Femur (tissue), 1 donor: Measurements from ENCODE around the gene PPP1R16B.
A peak's percentile ranks its signal among the peaks of the same experiment; 100 is the strongest.

ENCODE experiments used
- DNase-seq: peaks from one replicate; pipeline ENCODE4 v3.0.0-alpha.2; 2017

The PPP1R16B gene

DNA sequence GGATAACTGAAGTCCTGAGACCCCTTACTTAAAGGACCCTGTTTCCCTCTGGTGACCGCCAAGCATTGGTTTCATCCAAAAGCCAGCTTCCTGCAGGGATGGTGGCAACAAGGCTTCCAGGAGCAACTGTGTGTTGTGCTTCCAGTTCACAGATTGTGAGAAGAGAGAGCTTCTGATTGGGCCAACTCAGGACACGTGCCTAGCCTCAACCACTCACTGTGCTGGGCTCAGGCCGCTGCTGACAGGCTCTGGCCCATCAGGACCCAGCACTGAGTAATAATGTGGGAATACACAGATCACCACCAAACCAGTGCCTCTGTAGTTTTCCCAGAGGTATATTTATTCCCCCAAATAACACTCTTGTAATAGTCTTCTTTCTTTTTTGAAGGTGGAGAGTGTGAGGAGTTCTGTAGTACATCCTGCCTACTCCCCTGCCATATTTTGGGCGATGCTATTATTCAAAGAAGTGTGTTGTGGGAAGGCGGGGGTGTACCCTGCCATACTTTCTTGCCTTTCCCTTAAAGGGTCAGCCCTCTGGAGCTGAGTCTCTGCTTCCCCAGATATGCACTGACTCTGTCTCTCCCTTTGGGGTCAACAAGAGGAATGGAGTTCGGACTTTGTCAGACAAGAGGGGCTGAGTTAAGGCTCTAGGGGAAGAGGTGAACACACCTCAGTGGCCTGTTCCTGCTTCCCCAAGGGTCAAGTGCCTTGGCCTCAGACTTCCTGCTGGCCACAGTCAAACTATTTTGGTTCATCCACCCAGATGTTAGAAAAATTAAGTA lies 23.2 kb downstream of the PPP1R16B start:
- DNase-seq, result no peak

DNA sequence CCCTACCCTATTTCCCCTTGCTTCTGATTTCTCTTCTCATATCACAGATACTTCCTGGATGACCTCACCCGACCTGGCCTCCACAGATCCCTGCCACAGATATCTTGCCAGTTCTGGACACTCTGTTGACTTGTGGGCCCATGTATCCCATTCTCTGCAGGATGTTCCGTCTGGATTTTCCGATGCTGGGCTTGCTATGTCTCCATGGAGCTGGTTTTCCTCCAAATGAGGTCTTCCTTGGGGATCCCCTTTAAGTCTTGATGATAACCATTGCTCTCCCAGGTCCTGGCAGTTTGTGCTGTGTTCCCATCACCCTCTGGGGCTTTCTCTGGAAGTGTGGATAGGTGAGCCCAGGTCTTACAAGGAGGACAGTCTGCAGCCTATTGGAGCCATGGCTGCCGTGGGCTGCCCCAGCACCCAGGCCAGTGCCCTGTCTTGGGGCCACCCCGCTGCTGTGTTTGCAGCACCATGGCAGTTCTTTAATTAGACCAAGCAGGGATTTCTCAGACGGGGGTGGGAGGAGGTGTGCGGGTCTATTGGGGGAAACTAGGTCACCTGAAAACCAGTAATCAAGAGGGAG lies 23.9 kb downstream of the PPP1R16B start:
- DNase-seq, result no peak

DNA sequence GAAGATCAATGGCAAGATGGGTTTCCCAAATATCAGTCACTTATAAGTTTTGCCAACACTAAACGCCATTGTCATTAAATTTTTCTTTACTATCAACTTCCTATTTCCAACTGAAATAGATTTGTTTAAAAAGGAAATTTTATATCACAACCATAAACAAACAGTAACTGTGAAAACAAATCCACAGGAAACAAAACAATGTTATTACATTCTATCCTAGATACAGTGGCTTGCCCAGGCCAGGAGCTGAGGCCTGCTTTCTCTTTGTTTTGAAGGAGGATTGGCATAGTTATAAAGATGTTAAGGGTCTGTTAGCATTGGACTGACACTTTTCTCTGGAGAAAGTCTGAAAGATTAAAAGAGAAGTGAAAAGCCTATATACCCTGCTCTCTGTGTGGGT lies 24.9 kb downstream of the PPP1R16B start:
- no peak for DNase-seq

DNA sequence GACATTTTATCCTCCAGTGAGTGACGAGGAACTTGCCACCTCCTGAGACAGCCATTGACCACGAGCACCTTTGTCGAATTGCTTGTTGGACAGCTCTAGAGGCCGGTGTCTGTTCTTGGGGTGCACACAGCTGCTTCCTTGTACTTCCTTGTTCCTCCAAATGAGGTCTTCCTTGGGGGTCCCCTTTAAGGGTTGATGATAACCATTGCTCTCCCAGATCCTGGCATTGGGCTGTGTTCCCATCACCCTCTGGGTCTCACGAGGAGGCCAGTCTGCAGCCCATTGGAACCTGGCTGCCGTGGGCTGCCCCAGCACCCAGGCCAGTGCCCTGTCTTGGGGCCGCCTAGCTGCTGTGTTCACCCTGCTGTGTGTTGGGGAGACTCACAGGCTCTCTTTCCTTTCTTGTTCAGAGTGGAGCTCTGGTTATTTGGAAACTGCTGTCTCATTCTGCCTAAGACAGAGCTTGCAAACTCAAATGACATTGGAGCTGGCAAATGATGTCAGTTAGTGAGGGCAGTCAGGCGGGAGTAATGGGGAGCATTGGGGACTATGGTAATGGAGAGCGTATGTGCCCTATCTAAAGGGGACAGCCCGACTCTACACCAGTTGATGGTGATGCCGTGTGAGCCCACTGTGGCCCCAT lies 25.7 kb downstream of the PPP1R16B start:
- DNase-seq, result no peak

DNA sequence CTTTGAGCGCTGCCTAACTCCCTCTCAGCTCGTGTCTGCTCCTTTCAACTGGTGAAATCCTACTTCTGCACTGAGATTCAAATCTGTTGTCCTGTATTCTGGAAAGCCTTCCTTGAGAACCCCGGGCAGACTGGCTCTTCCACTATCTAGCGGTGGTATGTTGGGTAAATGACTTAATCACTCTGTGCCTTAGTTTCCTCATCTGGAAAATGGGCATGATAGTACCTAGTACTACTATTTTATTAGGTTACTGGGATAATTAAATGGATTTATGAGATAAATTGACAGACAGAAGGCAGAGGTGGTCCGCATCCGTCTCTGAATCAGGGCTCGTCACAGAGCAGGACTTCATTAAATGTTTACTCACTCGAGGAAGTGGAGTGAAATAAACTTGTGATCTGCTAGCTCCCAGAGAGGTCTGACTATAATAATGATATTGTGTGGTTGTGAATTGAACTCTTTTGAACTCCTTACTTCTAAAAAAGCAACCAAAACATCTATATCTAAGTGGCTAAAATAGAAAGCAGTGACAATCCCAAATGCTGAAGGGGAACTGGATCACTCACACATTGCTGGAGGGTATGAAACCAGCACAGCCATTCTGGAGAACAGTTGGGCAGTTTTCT lies 26.6 kb downstream of the PPP1R16B start:
- DNase-seq, result no peak

DNA sequence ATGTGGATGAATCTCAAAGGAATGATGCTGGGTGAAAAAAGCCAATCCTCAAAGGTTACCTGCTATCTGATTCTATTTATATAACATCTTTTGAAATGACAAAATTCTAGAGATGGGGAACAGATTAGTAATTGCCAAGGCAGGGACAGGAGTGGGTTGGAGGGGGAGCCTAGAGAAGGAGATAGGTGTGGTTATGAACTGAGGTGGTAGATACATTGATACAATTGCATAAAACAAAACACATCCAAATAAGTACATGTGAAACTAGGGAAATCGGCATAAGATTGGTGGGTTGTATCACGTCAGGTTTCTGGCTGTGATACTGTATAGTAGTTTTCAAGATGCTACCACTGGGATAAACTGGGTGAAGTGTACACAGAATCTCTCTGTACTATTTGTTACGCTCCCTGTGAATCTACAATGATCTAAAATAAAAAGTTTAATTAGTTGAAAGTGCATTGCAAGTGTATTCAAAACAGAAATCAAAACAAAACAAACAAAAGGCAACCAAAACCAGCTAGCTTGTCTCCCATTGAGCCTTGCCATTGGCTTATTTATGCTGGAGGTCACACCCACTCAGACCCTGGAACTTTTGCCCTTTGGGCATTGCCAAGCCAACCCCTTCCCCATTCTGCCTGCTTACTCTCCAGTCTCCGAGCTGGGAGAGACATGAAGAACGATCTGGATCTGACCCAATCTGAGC lies 27.8 kb downstream of the PPP1R16B start:
- DNase-seq, result no peak

DNA sequence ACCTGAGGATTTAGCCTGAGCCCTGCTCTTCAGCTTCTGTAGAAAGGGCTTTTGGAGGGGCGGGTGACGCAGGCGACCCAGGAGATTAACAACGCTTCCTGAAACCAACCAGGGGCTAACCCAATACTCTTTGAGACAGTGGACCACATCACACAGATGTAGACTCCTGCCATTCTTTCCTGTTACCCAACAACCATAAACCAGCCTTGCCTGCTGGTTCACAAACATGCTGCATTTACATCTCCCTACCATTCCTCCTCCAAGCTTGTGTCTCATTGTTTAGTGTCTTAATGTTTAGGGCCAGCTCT lies 28.3 kb downstream of the PPP1R16B start:
- DNase-seq, result no peak

DNA sequence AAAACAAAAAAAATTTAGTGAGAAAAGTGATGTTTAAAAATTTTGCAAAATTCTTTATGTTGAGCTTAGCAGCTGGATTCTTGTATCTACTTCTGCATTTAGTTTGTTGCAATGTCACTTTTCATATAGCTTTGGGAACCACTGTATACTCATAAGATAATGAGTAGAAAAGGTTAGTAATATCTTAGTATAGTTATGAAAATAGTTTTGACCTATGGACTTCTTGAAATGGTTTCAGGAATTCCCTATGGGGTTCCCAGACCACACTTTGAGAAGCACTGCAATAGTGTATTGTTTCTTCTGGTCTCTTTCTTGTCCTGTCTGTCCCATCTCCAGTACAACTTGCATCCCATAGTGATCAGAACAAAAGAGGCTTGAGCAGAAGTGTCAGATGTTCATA lies 29.4 kb downstream of the PPP1R16B start:
- no peak for DNase-seq

DNA sequence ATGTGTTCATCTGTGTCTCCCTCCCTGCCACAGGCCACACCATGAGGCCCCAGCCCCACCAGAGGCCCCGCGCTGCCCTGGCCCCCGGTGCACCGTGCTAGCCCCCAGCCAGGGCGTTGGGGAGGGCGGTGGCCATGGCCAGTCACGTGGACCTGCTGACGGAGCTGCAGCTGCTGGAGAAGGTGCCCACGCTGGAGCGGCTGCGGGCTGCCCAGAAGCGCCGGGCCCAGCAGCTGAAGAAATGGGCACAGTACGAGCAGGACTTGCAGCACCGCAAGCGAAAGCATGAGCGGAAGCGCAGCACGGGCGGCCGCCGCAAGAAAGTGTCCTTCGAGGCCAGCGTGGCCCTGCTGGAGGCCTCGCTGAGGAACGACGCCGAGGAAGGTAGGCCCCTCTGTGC lies 30.3 kb downstream of the PPP1R16B start:
- no peak for DNase-seq

DNA sequence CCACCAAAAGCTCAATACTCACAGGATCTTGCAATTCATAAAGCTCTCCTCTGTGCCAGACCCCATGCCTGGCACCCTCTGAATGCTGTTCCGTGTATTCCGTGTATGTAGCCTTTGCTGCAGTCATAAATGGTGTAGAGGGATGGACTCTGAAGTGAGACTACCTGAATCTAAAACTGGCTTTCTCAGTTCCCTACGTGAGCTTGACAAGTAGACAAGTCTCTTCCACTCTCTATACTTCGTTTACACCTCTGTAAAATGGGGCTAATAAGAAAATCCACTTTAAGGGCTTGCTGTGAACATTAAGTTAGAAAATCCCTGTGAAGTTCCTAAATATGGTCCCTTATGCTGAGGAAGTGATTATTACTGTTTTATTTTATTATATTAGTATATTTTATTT lies 31.5 kb downstream of the PPP1R16B start:
- no peak for DNase-seq

DNA sequence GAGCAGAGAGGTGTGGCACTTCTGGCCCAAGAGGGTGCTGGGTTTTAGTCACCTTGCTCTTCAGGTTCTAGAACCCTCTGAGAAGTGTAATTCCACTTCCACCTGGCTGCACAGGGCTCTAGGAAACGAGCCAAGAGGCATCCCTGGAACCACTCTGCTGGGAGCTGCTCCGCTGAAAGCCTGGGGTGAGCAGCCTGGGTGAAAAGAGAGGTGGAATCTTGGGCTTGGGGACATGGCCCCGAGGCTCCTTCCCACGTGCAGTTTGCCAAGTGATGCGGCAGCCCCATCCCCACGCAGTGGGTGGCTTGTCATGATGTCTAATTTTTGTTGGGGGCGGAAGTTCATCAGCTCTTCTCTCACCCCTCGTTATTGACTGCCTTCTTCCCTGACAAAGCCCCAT lies 32.8 kb downstream of the PPP1R16B start:
- DNase-seq, result no peak

DNA sequence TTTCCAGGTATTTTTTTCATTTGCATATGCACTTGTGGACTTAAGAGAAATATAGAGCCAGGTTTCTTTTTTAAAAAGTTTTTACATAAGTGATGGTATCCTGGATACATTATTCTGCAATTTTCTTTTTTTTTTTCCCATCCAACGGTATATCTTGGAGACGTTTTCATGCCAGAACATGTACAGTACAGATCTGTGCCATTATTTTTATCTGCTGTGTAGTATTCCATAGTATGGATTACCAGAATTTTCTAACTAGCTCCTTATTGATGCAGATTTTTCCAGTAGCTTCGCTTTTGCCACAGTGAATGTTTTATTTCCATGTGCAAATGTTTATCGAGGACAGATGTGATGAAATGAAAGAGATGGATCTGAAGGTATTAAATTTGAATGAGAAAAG lies 34.1 kb downstream of the PPP1R16B start:
- DNase-seq, result no peak

DNA sequence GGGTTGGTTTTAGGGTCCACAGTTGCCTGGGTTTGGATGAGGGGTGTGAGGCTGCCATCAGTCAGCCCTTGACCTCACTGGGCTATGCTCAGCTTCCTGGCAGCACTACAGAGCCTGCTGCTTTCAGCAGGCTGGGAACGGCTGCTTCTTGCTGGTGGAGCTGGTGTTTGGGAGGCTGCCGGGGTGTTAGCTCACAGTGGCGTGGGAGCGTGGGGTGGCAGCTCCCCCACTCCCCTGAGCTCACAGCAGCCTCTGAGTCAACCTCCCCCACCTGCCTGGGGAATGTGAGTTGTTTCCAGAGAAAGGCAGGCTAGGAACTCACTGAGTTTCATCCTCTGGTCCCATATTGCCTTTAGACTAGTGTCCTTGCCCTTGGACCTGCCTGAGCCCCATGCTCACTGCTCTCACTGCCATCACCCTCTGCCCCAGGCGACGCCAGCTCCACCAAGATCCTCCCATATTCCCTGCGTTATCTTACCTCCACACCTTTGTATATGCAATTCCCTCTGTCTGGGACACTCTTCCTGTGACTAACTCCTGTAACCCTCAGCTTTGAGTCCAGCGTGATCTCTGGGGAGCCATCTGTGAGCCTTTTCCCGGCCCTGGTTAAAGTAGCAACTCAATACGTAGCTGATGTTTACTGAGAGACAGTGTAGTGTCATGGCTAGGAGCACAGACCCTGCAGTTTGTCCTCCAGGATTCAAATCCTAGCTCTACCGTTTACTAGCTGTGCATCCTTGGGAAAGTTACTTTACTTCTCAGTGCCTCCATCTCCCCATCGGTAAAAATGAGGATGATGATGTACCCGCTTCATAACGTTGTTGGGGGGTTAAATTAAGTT lies 34.8 kb downstream of the PPP1R16B start:
- no peak for DNase-seq

DNA sequence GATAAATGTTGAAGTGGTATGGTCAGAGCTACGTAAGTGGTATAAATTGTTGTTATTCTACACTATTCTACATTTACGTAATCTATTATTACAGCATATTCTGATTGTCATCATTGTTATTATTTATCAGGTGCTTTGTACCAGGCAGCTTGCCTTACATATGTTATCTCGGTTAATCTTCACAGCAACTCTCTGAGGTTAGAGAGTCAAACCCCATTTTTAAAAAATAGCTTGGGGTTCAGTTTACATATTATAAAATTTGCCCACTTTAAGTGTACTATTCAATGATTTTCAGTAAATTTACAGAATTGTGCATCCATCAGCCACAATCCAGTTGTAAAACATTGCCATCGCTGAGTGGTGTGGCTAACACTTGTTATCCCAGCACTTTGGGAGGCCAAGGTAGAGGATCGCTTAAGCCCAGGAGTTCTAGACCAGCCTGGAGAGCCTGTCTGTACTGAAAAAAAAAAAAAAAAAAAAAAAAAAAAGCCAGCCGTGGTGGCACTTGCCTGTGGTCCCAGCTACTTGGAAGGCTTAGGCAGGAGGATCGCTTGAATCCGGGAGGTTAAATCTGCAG lies 35.5 kb downstream of the PPP1R16B start:
- DNase-seq, result no peak

DNA sequence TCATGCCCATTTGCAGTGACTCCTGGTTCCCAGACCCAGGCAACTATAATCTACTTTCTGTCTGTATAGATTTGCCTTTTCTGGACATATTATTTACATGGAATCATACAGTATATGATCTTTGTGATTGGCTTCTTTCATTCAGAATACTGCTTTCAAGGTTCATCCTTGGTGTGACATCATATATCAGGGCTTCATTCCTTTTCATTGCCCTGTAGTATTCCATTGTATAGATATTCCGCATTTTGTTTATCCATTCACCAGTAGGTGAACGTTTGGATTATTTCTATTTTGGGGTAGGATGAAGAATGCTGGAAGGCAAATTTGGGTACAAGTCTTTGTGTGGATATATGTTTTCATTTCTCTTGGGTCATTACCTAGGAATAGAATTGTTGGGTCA lies 36.1 kb downstream of the PPP1R16B start:
- DNase-seq, result no peak

DNA sequence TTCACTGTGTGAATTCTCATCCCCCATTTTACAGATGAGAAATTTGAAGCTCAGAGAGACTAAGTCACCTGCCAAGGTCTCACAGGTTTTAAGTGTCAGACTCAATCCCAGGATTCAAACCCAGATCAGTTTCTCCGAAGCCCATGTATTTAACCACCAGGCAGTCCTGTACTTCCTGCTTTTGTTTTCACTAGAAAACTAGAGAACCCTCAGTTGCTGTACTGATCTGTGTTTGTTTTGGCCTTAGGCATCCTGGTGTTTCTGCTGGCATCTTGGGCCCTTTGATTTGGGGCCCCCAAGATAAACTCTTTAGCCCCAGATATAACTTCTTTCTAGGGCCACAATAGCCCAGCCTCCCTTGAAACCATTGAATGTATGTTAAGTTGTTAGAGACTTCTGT lies 36.5 kb downstream of the PPP1R16B start:
- DNase-seq, result no peak

DNA sequence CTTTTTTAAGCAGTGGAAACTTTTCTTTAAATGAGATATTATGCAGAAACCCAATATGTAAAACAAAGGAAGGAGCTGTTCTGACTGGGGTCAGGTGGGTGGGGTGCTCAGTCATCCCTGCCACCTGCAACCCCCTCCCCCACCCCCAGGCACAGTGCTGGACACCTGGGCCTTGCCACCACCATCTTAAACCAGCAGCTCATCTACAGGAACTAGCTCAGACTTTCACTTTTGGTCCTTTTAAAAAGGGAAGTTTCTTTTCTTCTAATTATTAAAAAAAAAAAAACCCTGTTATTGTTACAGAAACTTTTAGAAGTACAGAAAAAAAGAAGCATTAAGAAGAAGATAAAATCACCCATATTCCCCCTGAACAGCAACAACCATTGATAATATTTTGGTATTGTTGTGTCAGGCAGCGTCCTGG lies 37.1 kb downstream of the PPP1R16B start:
- peak; percentile 47 for DNase-seq

DNA sequence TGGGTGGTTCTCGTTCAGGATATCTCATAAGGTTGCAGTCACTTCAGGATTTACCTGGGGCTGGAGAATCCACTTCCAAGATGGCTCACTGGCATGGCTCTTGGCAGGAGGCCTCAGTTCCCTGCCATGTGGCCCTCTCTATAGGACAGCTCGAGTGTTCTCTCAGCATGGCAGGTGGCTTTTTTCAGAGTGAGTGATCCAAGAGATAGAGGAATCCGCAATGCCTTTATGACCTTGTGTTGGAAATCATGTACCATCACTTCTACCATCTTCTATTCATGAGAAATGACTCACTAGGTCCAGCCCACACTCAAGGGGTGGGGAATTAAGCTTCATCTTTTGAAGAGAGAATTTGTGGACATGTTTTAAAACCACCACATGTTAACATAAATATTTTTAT lies 37.8 kb downstream of the PPP1R16B start:
- DNase-seq, result no peak

DNA sequence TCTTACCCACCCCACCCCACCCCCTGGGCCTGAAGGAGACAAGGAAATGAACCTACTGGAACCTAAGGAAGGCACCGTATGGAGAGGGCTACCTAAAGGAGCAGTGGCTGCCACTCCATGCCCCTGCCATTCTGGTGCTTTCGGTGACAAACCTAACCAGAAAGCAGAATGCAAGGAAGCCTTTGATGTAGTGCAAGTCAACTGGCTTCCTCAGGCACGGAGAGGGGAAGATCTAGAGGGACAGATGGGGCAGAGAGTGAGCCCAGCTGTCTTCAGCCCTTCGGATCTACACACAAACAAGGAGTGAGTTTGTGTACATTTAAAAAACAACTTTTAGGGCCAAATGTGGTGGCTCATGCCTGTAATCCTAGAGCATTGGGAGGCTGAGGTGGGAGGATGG lies 39.5 kb downstream of the PPP1R16B start:
- DNase-seq, result no peak

DNA sequence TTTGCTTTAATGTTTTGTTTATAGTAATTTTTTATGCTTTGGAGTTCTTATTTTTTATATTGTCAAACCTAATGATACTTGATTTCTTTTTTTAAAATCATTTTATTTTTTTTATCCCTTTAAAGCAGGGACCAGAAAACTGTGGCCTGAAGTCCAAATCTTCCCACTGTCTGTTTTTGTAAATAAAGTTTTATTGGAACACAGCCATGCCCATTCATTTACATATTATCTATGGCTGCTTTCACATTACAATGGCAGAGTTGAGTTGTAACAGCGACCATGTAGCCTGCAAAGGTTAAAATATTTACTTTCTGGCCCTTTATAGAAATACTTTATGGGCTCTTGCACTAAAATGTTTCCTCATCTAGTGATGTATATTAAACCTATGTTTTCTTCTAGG lies 42.3 kb downstream of the PPP1R16B start:
- DNase-seq, result no peak

DNA sequence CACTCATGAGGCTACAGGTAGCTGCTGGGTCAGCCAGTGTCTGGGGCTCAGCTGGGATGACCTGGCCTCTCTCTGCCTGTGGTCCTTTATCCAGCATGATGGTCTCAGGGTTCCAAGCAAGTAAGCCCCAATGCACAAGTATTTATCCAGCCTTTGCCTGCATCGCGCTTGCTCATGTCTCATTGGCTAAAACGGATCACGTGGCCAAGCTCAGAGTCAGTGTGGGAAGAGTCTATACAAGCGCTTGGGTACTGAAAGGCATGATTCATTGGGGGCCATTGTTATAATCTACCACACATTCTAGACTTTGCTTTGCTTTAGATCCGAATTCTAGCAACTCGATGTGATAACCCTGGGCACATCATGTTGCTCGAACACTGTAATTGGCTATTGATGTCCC lies 48.3 kb downstream of the PPP1R16B start:
- DNase-seq, result no peak

DNA sequence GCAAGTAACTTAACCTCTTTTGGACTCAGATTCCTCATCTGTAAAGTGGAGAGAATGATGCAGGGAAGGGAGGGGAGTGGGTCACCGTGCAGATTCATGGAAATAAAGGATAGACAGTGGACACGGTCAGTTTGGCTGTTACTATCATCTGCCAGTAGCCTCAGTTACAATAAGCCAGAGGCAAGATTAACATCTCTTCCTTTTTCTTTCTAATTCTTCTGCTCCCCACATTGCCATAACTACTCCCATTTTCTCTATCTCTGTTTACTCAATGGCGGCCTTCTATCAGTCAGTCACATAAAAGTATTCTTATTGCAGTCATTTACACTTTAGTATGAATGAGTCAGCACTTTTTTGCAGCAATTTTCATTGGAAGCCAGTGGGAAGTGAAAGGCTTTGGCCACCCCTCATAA lies 49.2 kb downstream of the PPP1R16B start:
- DNase-seq, result no peak
